Stimulated activated naive CD8-positive, alpha-beta T cell treated with anti-CD3 and anti-CD28 coated beads, Interleukin-15, Interleukin-2, amounts not matched to agents 100 U/mL and 50 U/mL, for 24 hours (primary cell): ENCODE results near the gene OR10J4.
"Not testable (repeated sequence)": the region's sequence is repeated elsewhere in the genome, so short reads cannot be mapped to it uniquely, and the experiment has no call there.

Source experiments
- ATAC-seq: fragments of 150-1000 bp; cut with Tn5 transposase; one replicate; pipeline ENCODE4 v1.10.0; 2021
- DNase-seq: peaks from one replicate; pipeline ENCODE4 v3.0.0; 2021

OR10J4 gene

GRCh38 chr1:159431904-159432303 lies at the start of gene OR10J4:
TSS of gene OR10J4 (plus strand) at chr1:159432204.
- ATAC-seq (no peak), DNase-seq (no peak)

- DNase-seq (no peak), ATAC-seq (no peak)
Observed at GRCh38 chr1:159406821-159407220, 25.2 kb upstream of the OR10J4 start.

GRCh38 chr1:159408862-159409400 lies 23.1 kb upstream of the OR10J4 start:
- DNase-seq (no peak), ATAC-seq (no peak)

GRCh38 chr1:159421821-159422220 lies 10.2 kb upstream of the OR10J4 start:
- ATAC-seq, result no peak

GRCh38 chr1:159428536-159428935 lies 3.5 kb upstream of the OR10J4 start:
- DNase-seq (no peak), ATAC-seq (no peak)

More at GRCh38 chr1:159421821-159422220, 10.2 kb upstream of the OR10J4 start:
- DNase-seq, result no peak

DNA sequence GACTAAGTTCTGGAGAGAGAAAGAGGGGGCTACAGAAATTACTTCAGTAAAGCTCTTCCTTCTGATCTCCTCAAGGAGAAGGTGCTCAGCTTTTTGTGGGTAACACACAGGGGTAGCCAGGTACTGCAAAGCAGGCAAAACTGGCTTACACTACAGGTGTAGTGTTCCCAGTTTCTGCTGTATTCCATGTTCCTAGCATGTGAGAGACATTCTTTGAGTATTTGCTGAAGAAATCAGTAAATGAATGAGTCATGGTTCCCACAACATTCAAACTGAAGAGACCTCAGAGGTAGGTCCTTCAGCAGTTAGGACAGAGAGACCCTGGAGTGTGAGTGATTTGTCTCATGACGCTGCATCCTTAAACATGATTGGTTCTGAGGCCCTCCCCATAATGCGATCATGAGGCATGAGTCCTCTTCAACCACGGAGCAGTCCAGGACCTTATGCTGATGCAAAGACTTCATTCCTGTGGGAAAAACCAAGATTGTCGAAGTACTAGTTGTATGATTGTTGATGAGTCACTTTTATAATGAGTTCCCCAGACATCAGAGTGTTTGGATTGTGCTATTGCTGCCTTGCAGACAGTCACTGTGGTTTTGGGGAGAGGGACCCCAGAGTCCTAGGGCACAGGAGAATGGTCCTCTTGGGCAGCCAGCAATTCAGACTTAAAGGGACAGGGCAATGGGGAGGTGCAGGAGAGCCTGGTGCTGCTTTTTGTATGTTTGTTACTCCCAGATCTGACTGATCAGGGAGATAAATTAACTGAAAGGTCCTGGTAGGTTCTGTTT lies 2.7 kb upstream of the OR10J4 start:
- DNase-seq (no peak), ATAC-seq (no peak)

DNA sequence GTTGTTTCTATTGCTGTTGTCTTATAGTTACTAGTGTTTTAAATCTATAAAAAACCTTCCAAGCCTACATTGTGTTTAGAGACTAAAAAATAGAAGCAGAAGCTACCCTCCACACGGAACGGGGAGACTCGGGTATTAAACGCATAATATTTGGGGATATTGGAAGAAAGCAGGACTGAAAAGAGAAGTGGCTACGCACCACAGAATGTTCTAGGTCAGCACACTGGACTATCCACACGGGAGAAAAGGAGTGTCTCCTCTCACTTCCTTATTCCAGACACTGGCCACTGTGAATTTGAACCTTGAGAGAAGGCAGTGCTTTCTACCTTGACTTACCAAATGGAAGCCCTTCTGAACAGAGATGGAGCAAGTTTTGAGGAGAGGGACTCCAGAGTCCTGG lies 1.0 kb upstream of the OR10J4 start:
- ATAC-seq (no peak), DNase-seq (no peak)

GRCh38 chr1:159436469-159436868 lies 4.5 kb downstream of the OR10J4 start:
- DNase-seq (no peak), ATAC-seq (no peak)

DNA sequence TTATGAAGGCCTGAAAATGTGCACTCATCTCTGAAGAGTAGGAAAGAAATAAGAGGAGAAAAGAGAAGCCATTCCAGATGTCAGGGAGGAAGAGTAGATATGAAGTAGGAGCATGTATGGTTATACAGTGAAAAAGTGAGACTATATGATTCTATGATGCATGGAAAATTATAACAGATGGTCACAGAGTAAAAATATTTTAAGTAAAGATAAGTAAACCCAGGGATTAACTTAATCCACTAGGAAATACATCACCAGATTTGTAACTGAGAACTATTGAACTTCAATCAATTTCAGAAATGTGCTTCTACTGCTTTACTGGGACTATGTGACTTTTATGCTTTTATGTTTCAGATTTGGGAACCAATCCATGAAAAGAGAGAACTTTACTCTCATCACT lies 7.4 kb downstream of the OR10J4 start, which contains the start of gene OR10J1:
Gene OR10J1, plus strand, starts transcription at position 301 of the 400 bp plus-strand sequence. Its CDS starts 70 bp downstream, at position 371.
- ATAC-seq, result no peak
- DNase-seq, result no peak

DNA sequence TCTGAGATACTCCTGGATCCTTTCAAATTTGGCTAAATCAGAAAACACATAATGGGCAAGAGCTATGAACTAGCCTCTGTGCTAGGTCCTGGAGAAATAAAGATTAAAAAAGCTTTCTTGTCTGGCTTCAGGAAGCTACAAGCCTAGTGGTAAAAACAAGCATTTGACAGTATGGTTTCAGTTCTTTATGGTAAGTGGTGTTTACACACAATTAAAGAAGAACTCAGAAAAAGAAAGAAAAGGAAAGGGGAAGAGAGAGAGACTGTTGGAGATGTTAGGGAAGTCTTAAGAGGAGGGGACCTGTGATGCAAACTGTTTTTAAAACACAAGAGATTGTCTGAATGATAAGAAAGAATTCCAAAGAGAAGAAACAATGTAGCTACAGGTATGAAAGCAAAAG lies 9.4 kb downstream of the OR10J4 start:
- DNase-seq (no peak), ATAC-seq (no peak)

- ATAC-seq, result no peak
Observed at GRCh38 chr1:159442428-159442827, 10.4 kb downstream of the OR10J4 start.

GRCh38 chr1:159443066-159443750 lies 11.2 kb downstream of the OR10J4 start:
- ATAC-seq (no peak), DNase-seq (no peak)

More at GRCh38 chr1:159442428-159442827, 10.4 kb downstream of the OR10J4 start:
- DNase-seq, result no peak

DNA sequence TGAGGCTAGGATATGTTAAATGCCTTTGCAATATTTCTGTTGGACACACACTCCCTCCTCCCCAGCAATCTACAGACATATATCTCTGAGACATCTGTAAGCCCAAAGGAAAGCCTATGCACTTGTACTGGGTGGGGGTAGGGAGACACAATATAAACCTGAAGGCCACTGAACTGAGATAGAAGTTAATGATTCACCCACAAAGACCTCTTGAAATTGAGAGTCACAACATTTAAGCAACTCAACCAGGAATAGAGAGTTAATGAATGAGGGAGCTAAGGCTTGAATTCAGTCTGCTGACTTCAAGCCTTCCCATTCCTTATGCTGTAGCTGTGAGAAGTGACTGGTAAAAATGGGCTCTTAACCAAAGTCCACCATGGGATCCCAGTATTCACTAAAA lies 12.5 kb downstream of the OR10J4 start:
- DNase-seq (no peak), ATAC-seq (no peak)

DNA sequence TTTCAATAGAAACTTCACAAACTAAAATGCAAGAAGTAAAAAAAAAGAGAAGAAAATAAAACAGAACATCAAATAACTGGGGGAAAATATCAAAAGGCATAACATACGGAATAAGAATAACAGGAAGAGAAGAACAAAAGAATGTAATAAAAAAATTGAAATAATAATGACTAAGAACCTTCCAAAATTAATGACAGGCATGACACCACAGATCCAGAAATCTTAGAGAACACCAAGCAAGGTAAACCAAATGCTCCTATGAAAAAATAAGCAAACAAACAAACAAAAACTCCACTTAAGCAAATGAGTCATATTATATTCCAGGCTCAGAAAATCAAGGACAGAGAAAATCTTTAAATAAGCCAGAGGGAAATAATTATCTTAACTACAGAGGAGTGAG lies 16.2 kb downstream of the OR10J4 start:
- DNase-seq, result no peak
- ATAC-seq, result no peak

DNA sequence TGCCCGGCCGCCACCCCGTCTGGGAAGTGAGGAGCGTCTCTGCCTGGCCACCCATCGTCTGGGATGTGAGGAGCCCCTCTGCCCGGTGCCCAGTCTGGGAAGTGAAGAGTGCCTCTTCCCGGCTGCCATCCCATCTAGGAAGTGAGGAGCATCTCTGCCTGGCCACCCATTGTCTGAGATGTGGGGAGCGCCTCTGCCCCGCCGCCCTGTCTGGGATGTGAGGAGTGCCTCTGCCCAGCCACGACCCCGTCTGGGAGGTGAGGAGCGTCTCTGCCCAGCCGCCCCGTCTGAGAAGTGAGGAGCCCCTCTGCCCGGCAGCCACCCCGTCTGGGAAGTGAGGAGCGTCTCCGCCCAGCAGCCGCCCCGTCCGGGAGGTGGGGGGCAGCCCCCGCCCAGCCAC lies 17.6 kb downstream of the OR10J4 start:
- not testable (repeated sequence) for ATAC-seq, DNase-seq

DNA sequence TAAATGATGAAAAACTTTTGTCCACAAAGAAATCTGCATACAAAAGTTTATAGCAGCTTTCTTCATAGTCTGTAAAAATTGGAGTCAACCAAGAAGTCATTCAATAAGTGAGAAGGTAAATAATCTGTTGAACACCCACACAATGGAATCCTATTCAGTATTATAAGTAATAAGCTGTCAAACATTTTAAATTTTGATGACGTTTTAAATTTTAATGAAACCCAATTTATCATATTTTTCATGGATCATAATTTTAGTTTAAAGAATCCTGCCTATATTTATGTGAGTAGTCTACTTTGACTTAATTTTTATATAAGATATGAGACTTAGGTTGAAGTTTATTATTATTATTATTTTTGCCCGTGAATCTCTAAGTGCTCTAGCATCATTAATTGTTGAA lies 27.5 kb downstream of the OR10J4 start:
- DNase-seq (no peak), ATAC-seq (no peak)

DNA sequence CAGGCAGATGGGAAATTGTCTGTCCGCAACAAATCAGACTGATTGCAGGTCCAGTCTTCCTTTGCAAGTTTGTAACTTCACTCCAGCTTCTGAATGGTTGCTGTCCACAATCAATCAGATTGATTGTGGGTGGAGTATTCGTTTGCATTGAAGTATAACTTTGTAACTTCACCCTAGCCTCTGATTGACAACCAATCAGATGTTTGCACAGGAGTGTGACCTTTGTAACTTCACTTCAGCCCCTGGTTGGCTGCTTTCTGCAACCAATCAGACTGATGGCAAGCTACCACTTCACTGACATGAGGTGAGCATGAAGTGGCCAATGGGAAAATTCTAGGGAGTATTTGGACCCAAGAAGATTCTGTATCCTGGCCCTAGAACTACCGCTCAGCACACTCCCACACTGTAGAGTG lies 33.2 kb downstream of the OR10J4 start:
- DNase-seq, result no peak
- ATAC-seq, result no peak

GRCh38 chr1:159468321-159468720 lies 36.3 kb downstream of the OR10J4 start:
- DNase-seq (no peak), ATAC-seq (no peak)

GRCh38 chr1:159469921-159470533 lies 38.0 kb downstream of the OR10J4 start:
- DNase-seq, result no peak
- no peak for ATAC-seq

DNA sequence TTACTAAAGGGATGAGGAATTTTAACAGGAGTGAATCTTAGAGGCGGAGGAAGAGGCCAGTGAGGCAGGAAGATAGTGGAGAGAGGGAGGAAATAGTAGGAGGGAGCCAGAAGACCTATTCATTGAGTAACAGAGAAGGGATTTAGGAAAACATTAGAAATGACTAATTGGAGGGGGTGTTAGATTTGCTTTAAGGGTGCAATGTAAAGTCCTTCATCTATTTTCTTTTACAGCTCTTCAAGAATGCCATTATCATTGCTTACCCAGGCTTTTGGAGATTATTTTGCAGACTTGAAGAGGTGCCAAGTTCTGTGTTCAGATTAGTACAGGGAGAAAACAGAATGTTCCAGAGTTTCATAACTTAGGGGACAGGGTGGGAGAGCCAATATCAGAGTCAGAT lies 41.3 kb downstream of the OR10J4 start:
- DNase-seq (no peak), ATAC-seq (no peak)

- ATAC-seq (no peak), DNase-seq (no peak)
Observed at GRCh38 chr1:159474926-159475325, 42.9 kb downstream of the OR10J4 start.
